Activated B cell treated with CpG ODN at 0.5 μM for 24 hours (primary cell): ENCODE measurements around the gene CD81. TPM values are rescaled to one million over a fixed set of nuclear protein-coding genes. Genes with fewer than 3 reads are reported as not detected.

Experiments used
- ATAC-seq: fragments of 200-7000 bp; cut with Tn5 transposase; one replicate; pipeline ENCODE4 v1.10.0; 2021; ENCODE audit warnings: low read depth, mild to moderate bottlenecking, moderate library complexity
- CTCF ChIA-PET: fragments of 350-600 bp; sonication (Branson Sonifier 250); formaldehyde crosslinking; loops from one replicate; lab custom pipeline; 2021; ENCODE audit warnings: antibody characterized with exemption; lab: Charles Lee
- POLR2A ChIA-PET: fragments of 350-600 bp; sonication (Branson Sonifier 250); formaldehyde crosslinking; loops from one replicate; lab custom pipeline; 2021; ENCODE audit warnings: antibody characterized with exemption; lab: Charles Lee
- DNase-seq: peaks from one replicate; pipeline ENCODE4 v3.0.0; 2022
- H3K27ac Mint-ChIP-seq: one replicate; pipeline ENCODE4 v1.8.0; 2020; ENCODE audit warnings: mixed read lengths
- H3K27me3 Mint-ChIP-seq: one replicate; pipeline ENCODE4 v1.8.0; 2021; ENCODE audit warnings: mixed read lengths
- H3K36me3 Mint-ChIP-seq: one replicate; pipeline ENCODE4 v1.8.0; 2021; ENCODE audit warnings: low read depth, mixed read lengths
- H3K4me1 Mint-ChIP-seq: one replicate; pipeline ENCODE4 v1.8.0; 2021; ENCODE audit warnings: mixed read lengths
- H3K4me3 Mint-ChIP-seq: one replicate; pipeline ENCODE4 v1.8.0; 2020; ENCODE audit warnings: mild to moderate bottlenecking, mixed read lengths
- H3K9me3 Mint-ChIP-seq: one replicate; pipeline ENCODE4 v1.8.0; 2020; ENCODE audit warnings: mixed read lengths
- CTCF ChIP-seq: fragments of 200-600 bp; IDR thresholded peaks from one replicate; pipeline ENCODE4 v1.8.0; 2022; ENCODE audit warnings: antibody characterized with exemption, mild to moderate bottlenecking
- intact Hi-C: fragments of 100-400 bp; cut with micrococcal nuclease; formaldehyde crosslinking; loops from one replicate; pipeline ENCODE4 v1.15.1; 2024
- total RNA-seq: library from RNA; stranded (reverse); gene quantifications from 2 replicates; pipeline ENCODE4 v1.2.3, GENCODE V29; 2022

CD81 gene
- total RNA-seq, 1 donor from 2014 or later: 132 TPM

GRCh38 chr11:2400069-2400761 is 23.1 kb downstream of the CD81 start, which contains the start of gene TSSC4:
TSS of gene TSSC4 (plus strand) at chr11:2400750. CDS start at chr11:2402634, 1,884 bp downstream.
- Mint-ChIP-seq H3K4me1 (peaks cover 27% of the 10 kb centered on the region), H3K27me3 (no peaks in the 10 kb centered on the region), H3K36me3 (peaks cover 47% of the 10 kb centered on the region), H3K27ac (peak within 1 kb of the TSS; percentile 83), H3K9me3 (no peaks in the 10 kb centered on the region), H3K4me3 (peak within 1 kb of the TSS; percentile 88)
- ChIA-PET CTCF (interaction anchor here (0.6 to 3.1 kb wide), 10 partner anchors 17 to 1425 kb away, joined by 3 to 30 read pairs (median 3); partner anchors contain the start of genes C11orf21, CD81 and TSPAN32), POLR2A (interaction anchor here (0.6 to 5.6 kb wide), 18 partner anchors 10 to 1091 kb away, joined by 3 to 91 read pairs (median 4); partner anchors contain the start of genes C11orf21, CD81, TOLLIP and TSPAN32)
- intact Hi-C loops: loop anchor here (1.0 to 5.0 kb wide), 11 partner anchors 15 to 1397 kb away; partner anchors contain the start of genes CARS1, CD81, CDKN1C and LSP1
- TF ChIP-seq CTCF: peak; percentile 73
- DNase-seq (peak; percentile 100), ATAC-seq (peak; percentile 86)

GRCh38 chr11:2400762-2401435 is 23.8 kb downstream of the CD81 start:
- H3K36me3 Mint-ChIP-seq: peaks cover 47% of the 10 kb centered on the region
- ChIA-PET POLR2A (interaction anchor here (0.6 to 5.6 kb wide), 18 partner anchors 11 to 1091 kb away, joined by 3 to 91 read pairs (median 4); partner anchors contain the start of genes C11orf21, CD81, TOLLIP and TSPAN32), CTCF (interaction anchor here (0.6 to 3.1 kb wide), 9 partner anchors 17 to 1425 kb away, joined by 3 to 30 read pairs (median 3); partner anchors contain the start of genes C11orf21, CD81 and TSPAN32)

GRCh38 chr11:2401436-2401984 is 24.4 kb downstream of the CD81 start:
- Mint-ChIP-seq H3K36me3 (peaks cover 42% of the 10 kb centered on the region), H3K9me3 (no peaks in the 10 kb centered on the region)
- no peak for ATAC-seq

More at GRCh38 chr11:2400762-2401435, 23.8 kb downstream of the CD81 start:
- peak overlapping the region; percentile 88 for H3K4me3 Mint-ChIP-seq
- no peaks in the 10 kb centered on the region for H3K9me3 Mint-ChIP-seq
- DNase-seq (no peak), ATAC-seq (no peak)
- no peak for TF ChIP-seq CTCF
- no peaks in the 10 kb centered on the region for H3K27me3 Mint-ChIP-seq
- H3K4me1 Mint-ChIP-seq: peaks cover 24% of the 10 kb centered on the region
- intact Hi-C loops: loop anchor here (1.0 to 5.0 kb wide), 11 partner anchors 16 to 1396 kb away; partner anchors contain the start of genes CARS1, CD81, CDKN1C and LSP1
- peak overlapping the region; percentile 83 for H3K27ac Mint-ChIP-seq

GRCh38 chr11:2402106-2402505 is 25.0 kb downstream of the CD81 start:
- ChIA-PET POLR2A (interaction anchor here (5.4 to 5.6 kb wide), 2 partner anchors 18 to 25 kb away, joined by 64 to 91 read pairs; partner anchors contain the start of gene CD81), CTCF (no interaction called here)
- no peak for TF ChIP-seq CTCF
- intact Hi-C loops: loop anchor here (5.0 kb wide), 1 partner anchor 1395 kb away; the partner anchor contains the start of gene NUP98
- DNase-seq (no peak), ATAC-seq (no peak)
- H3K4me1 Mint-ChIP-seq: peaks cover 21% of the 10 kb centered on the region
- H3K36me3 Mint-ChIP-seq: peaks cover 36% of the 10 kb centered on the region
- no peak overlapping the region for H3K27ac Mint-ChIP-seq
- peak overlapping the region; percentile 88 for H3K4me3 Mint-ChIP-seq
- H3K27me3 Mint-ChIP-seq: no peaks in the 10 kb centered on the region
- H3K9me3 Mint-ChIP-seq: no peaks in the 10 kb centered on the region

More at GRCh38 chr11:2401436-2401984, 24.4 kb downstream of the CD81 start:
- intact Hi-C loops: loop anchor here (2.0 to 5.0 kb wide), 2 partner anchors 549 to 1396 kb away; partner anchors contain the start of genes LSP1 and NUP98
- Mint-ChIP-seq H3K4me3 (peak overlapping the region; percentile 88), H3K27ac (no peak overlapping the region), H3K4me1 (peaks cover 21% of the 10 kb centered on the region), H3K27me3 (no peaks in the 10 kb centered on the region)
- ChIA-PET CTCF (interaction anchor here (1.0 to 3.1 kb wide), 3 partner anchors 36 to 129 kb away, joined by 3 to 30 read pairs (median 3); no protein-coding TSS in a partner anchor), POLR2A (interaction anchor here (0.9 to 5.6 kb wide), 6 partner anchors 11 to 99 kb away, joined by 3 to 91 read pairs (median 22); partner anchors contain the start of genes C11orf21, CD81 and TSPAN32)
- no peak for TF ChIP-seq CTCF
- no peak for DNase-seq
